ENCODE measurements around the gene ABCF3. TPM values are rescaled to one million over a fixed set of nuclear protein-coding genes. Genes with fewer than 3 reads are reported as not detected.
A peak's percentile ranks its signal among the peaks of the same experiment; 100 is the strongest.

ABCF3 gene
- total and polyA plus RNA-seq, 2 of the 13 experiments (the other 11 are each of a cell fraction or from before 2014, with no cell fraction given) = 38.8 to 46.5 TPM

DNA sequence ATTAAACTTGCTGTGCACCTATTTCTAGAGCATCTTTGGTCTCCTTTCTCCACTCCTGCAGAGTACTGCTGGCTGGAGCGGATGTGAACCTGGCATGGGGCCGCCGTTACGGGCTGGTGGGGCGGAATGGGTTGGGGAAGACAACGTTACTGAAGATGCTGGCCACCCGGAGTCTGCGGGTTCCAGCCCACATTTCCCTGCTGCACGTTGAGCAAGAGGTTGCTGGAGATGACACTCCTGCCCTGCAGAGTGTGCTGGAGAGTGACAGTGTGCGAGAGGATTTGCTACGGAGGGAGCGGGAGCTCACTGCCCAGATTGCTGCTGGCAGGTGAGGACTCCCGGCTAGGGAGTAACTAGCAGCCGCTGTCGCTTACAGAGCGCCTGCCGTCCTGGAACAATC, 2.1 kb downstream of the ABCF3 start:
- H3K9me3 ChIP-seq (ENCODE audit: low read length) = no peaks in the 10 kb centered on the region
- in situ Hi-C loops (cut with HindIII; ENCODE audit: extremely low pct_ligation_motif_present, low pct_unique_long_range_greater_than_20kb) (no loop called here), intact Hi-C loops (cut with micrococcal nuclease; ENCODE audit: unreplicated experiment) (loop anchor here (5.0 kb wide), 1 partner anchor 41 kb away; no protein-coding TSS in a partner anchor)
- H3K36me3 ChIP-seq (replicated peaks in 1 of 2; ENCODE audit: control insufficient read depth in 1 of 2, insufficient read depth in 2 of 2, low read length in 2 of 2) = peaks cover 29 to 64% of the 10 kb centered on the region in 2 experiments
- H2AFZ ChIP-seq (ENCODE audit: low read length) = no peak overlapping the region
- no peak overlapping the region for H3K9ac ChIP-seq (ENCODE audit: insufficient read depth, low read depth, low read length)
- H3K4me3 ChIP-seq (replicated peaks in 1 of 3; ENCODE audit: insufficient read depth in 1 of 3, low read depth in 2 of 3, low read length in 3 of 3) = no peak overlapping the region; a peak in 1 of 6 replicates
- peaks cover 32% of the 10 kb centered on the region for H3K79me2 ChIP-seq (ENCODE audit: insufficient read depth, low read length)
- DNase-seq (ENCODE audit: low spot score) = no peak
- TF ChIP-seq ZNF281 (CRISPR knock-in tag; IDR thresholded peaks at IDR 0.05; ENCODE audit: borderline replicate concordance) (no peak), ZSCAN31 (CRISPR knock-in tag; IDR thresholded peaks at IDR 0.05; ENCODE audit: low read depth) (no peak), ZC3H4 (CRISPR knock-in tag; IDR thresholded peaks at IDR 0.05; ENCODE audit: borderline replicate concordance) (no peak), SP4 (CRISPR knock-in tag; IDR thresholded peaks at IDR 0.05) (no peak), TBP (CRISPR knock-in tag; IDR thresholded peaks at IDR 0.05) (no peak), POLR2A (IDR thresholded peaks at IDR 0.05; ENCODE audit: insufficient read depth in 1 of 2, low read depth in 2 of 2, low read length in 2 of 2) (no peak), ZNF691 (CRISPR knock-in tag; IDR thresholded peaks at IDR 0.05; ENCODE audit: borderline replicate concordance, low read depth) (no peak), GPBP1L1 (CRISPR knock-in tag; IDR thresholded peaks at IDR 0.05) (no peak), ZSCAN29 (CRISPR knock-in tag; conservative IDR thresholded peaks at IDR 0.05) (no peak), ZNF138 (CRISPR knock-in tag; IDR thresholded peaks at IDR 0.05; ENCODE audit: low read depth) (no peak), ZFX (CRISPR knock-in tag; IDR thresholded peaks at IDR 0.05; ENCODE audit: low read depth) (no peak), MTA3 (CRISPR knock-in tag; IDR thresholded peaks at IDR 0.05) (no peak), ZNF891 (CRISPR knock-in tag; IDR thresholded peaks at IDR 0.05) (no peak), KLF15 (CRISPR knock-in tag; IDR thresholded peaks at IDR 0.05; ENCODE audit: borderline replicate concordance) (no peak), TEAD3 (CRISPR knock-in tag; optimal IDR thresholded peaks at IDR 0.05; ENCODE audit: borderline replicate concordance) (no peak), ZNF713 (CRISPR knock-in tag; IDR thresholded peaks at IDR 0.05) (no peak)
- TF ChIP-seq, protein P1, sequence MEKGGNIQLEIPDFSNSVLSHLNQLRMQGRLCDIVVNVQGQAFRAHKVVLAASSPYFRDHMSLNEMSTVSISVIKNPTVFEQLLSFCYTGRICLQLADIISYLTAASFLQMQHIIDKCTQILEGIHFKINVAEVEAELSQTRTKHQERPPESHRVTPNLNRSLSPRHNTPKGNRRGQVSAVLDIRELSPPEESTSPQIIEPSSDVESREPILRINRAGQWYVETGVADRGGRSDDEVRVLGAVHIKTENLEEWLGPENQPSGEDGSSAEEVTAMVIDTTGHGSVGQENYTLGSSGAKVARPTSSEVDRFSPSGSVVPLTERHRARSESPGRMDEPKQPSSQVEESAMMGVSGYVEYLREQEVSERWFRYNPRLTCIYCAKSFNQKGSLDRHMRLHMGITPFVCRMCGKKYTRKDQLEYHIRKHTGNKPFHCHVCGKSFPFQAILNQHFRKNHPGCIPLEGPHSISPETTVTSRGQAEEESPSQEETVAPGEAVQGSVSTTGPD (CRISPR knock-in tag; IDR thresholded peaks at IDR 0.05) = no peak
- TF ChIP-seq, protein P2, sequence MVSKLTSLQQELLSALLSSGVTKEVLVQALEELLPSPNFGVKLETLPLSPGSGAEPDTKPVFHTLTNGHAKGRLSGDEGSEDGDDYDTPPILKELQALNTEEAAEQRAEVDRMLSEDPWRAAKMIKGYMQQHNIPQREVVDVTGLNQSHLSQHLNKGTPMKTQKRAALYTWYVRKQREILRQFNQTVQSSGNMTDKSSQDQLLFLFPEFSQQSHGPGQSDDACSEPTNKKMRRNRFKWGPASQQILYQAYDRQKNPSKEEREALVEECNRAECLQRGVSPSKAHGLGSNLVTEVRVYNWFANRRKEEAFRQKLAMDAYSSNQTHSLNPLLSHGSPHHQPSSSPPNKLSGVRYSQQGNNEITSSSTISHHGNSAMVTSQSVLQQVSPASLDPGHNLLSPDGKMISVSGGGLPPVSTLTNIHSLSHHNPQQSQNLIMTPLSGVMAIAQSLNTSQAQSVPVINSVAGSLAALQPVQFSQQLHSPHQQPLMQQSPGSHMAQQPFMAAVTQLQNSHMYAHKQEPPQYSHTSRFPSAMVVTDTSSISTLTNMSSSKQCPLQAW (CRISPR knock-in tag; IDR thresholded peaks at IDR 0.05) = no peak
- BruUV-seq (replicated peaks) = no TSS peak
- H3K4me1 ChIP-seq (ENCODE audit: insufficient read depth, low read length) = peaks cover 25% of the 10 kb centered on the region
- 0 out of 2 replicates have a peak overlapping the region, but pooled peaks have one; percentile 90 for H3K4me2 ChIP-seq (ENCODE audit: low read depth, low read length)
- H3K27ac ChIP-seq (ENCODE audit: extremely low read length, insufficient read depth, low read length) = no peak overlapping the region
- WGBS (ENCODE audit: low lambda C conversion rate) = 89% methylated on average over 17 of the region's 17 CpGs
- ATAC-seq = no peak
- ChIA-PET POLR2A (no interaction called here), CTCF (ENCODE audit: low intra/inter-chr PET ratio, low total read pairs) (no interaction called here)
- peaks cover 4% of the 10 kb centered on the region; the same call in 1 of the 2 replicates for H4K20me1 ChIP-seq (ENCODE audit: insufficient read depth, low read length)
- H3K27me3 ChIP-seq (ENCODE audit: control insufficient read depth in 1 of 2, insufficient read depth in 2 of 2, low read length in 2 of 2) = no peaks in the 10 kb centered on the region; a peak in 1 of 5 replicates
- no peak for FAIRE-seq

Data from HepG2 (cell line).